Smooth muscle cell (in vitro differentiated cells): ENCODE measurements around the gene FOXE1. TPM values are rescaled to one million over a fixed set of nuclear protein-coding genes. Genes with fewer than 3 reads are reported as not detected.

Experiments used
- DNase-seq: peaks from one replicate; lab custom pipeline; 2025; ENCODE audit not compliant: unreplicated experiment; lab: John Stamatoyannopoulos, UW
- H2AFZ ChIP-seq: fragments of 200-600 bp; sonication (generic); 2 replicates; pipeline ENCODE4 v1.6.0; 2016; ENCODE audit warnings: antibody characterized with exemption, low read depth, mild to moderate bottlenecking
- H3F3A ChIP-seq: fragments of 200-600 bp; sonication (generic); 2 replicates; pipeline ENCODE4 v1.6.0; 2017; ENCODE audit warnings: antibody characterized with exemption, low read depth
- H3K27ac ChIP-seq: fragments of 200-600 bp; sonication (generic); 2 replicates; pipeline ENCODE4 v1.5.1; 2016; ENCODE audit warnings: low read depth, mild to moderate bottlenecking
- H3K27me3 ChIP-seq: fragments of 200-600 bp; sonication (generic); 2 replicates; pipeline ENCODE4 v1.6.1; 2016; ENCODE audit warnings: low read depth, mild to moderate bottlenecking
- H3K36me3 ChIP-seq: fragments of 200-600 bp; sonication (generic); 2 replicates; pipeline ENCODE4 v1.5.1; 2016; ENCODE audit warnings: low read depth
- H3K4me1 ChIP-seq: fragments of 200-600 bp; sonication (generic); 2 replicates; pipeline ENCODE4 v1.5.1; 2016; ENCODE audit warnings: low read depth
- H3K4me2 ChIP-seq: fragments of 200-600 bp; sonication (generic); 2 replicates; pipeline ENCODE4 v1.6.0; 2016; ENCODE audit warnings: mild to moderate bottlenecking
- H3K4me3 ChIP-seq: fragments of 200-600 bp; sonication (generic); 2 replicates; pipeline ENCODE4 v1.5.1; 2016; ENCODE audit warnings: mild to moderate bottlenecking
- H3K79me2 ChIP-seq: fragments of 200-600 bp; sonication (generic); 2 replicates; pipeline ENCODE4 v1.6.0; 2016; ENCODE audit warnings: low read depth, mild to moderate bottlenecking
- H3K9ac ChIP-seq: fragments of 200-600 bp; sonication (generic); 2 replicates; pipeline ENCODE4 v1.6.0; 2016; ENCODE audit warnings: low read depth
- H3K9me3 ChIP-seq: fragments of 200-600 bp; sonication (generic); replicated peaks from 2 replicates; pipeline ENCODE4 v1.5.1; 2016; ENCODE audit warnings: low read depth
- H4K20me1 ChIP-seq: fragments of 200-600 bp; sonication (generic); 2 replicates; pipeline ENCODE4 v1.6.0; 2016; ENCODE audit warnings: low read depth
- CTCF ChIP-seq: fragments of 200-600 bp; sonication (generic); IDR thresholded peaks from 2 replicates; pipeline ENCODE4 v1.5.1; 2017; ENCODE audit warnings: borderline replicate concordance, mild to moderate bottlenecking, antibody characterized with exemption; ENCODE audit not compliant: insufficient read depth, poor library complexity, severe bottlenecking
- WGBS: methylation state at CpG from one replicate; pipeline ENCODE4 v1.1.7; 2016; ENCODE audit warnings: low lambda C conversion rate; 5-methylcytosine and 5-hydroxymethylcytosine counted together
- polyA plus RNA-seq: library from polyadenylated mRNA; unstranded; fragments of >200 nt; fragmentation: Nextera tagmentation; extraction: Ambion mirVana; gene quantifications from 2 replicates; pipeline ENCODE4 v1.2.1, GENCODE V29; 2016
- total RNA-seq: library from RNA; depleted of rRNA; stranded (reverse); fragments of >200 nt; gene quantifications from 2 replicates; pipeline ENCODE4 v1.2.3, GENCODE V29; 2014

FOXE1 gene
- total and polyA plus RNA-seq, 2 experiments from 2014 or later: not detected

- no peak for TF ChIP-seq CTCF
- no peaks in the 10 kb centered on the region for H3K79me2 ChIP-seq
- no peaks in the 10 kb centered on the region for H4K20me1 ChIP-seq
- no peak overlapping the region for H3K27ac ChIP-seq
- no peak overlapping the region for H3K4me3 ChIP-seq
- no peaks in the 10 kb centered on the region for H3K4me1 ChIP-seq
- H3K4me2 ChIP-seq: no peak overlapping the region
- H3K36me3 ChIP-seq: no peaks in the 10 kb centered on the region
- H3K9ac ChIP-seq: no peak overlapping the region
- DNase-seq: no peak
- H3F3A ChIP-seq: no peaks in the 10 kb centered on the region
- no peaks in the 10 kb centered on the region for H3K9me3 ChIP-seq
- no peak overlapping the region for H2AFZ ChIP-seq
- peaks cover 47% of the 10 kb centered on the region for H3K27me3 ChIP-seq
These were observed 12.5 kb upstream of the FOXE1 start for GRCh38 chr9:97840521-97840920.

GRCh38 chr9:97842960-97843359 is 10.1 kb upstream of the FOXE1 start:
- no peak overlapping the region for H2AFZ ChIP-seq
- H3K27ac ChIP-seq: no peak overlapping the region
- no peak for TF ChIP-seq CTCF
- H3K9me3 ChIP-seq: no peaks in the 10 kb centered on the region
- peaks cover 63% of the 10 kb centered on the region for H3K27me3 ChIP-seq
- H4K20me1 ChIP-seq: no peaks in the 10 kb centered on the region
- H3F3A ChIP-seq: no peaks in the 10 kb centered on the region
- WGBS: 94% methylated on average over 2 of the region's 2 CpGs
- H3K79me2 ChIP-seq: no peaks in the 10 kb centered on the region
- no peaks in the 10 kb centered on the region for H3K36me3 ChIP-seq
- H3K4me1 ChIP-seq: no peaks in the 10 kb centered on the region
- H3K9ac ChIP-seq: no peak overlapping the region
- no peak overlapping the region for H3K4me3 ChIP-seq
- H3K4me2 ChIP-seq: no peak overlapping the region
- DNase-seq: no peak

GRCh38 chr9:97845130-97845529 is 7.9 kb upstream of the FOXE1 start:
- Histone ChIP-seq H3K9ac (no peak overlapping the region), H3F3A (no peaks in the 10 kb centered on the region), H3K79me2 (no peaks in the 10 kb centered on the region), H3K27me3 (peaks cover 85% of the 10 kb centered on the region), H3K9me3 (no peaks in the 10 kb centered on the region), H2AFZ (no peak overlapping the region), H3K36me3 (no peaks in the 10 kb centered on the region), H4K20me1 (no peaks in the 10 kb centered on the region), H3K4me1 (peaks cover 9% of the 10 kb centered on the region), H3K4me2 (no peak overlapping the region), H3K27ac (no peak overlapping the region), H3K4me3 (no peak overlapping the region)
- TF ChIP-seq CTCF: no peak
- no peak for DNase-seq
- 79% methylated on average over 2 of the region's 2 CpGs for WGBS

GRCh38 chr9:97845763-97846162 is 7.3 kb upstream of the FOXE1 start:
- Histone ChIP-seq H3K27me3 (peaks cover 87% of the 10 kb centered on the region), H2AFZ (no peak overlapping the region), H4K20me1 (no peaks in the 10 kb centered on the region), H3K27ac (no peak overlapping the region), H3K4me2 (no peak overlapping the region), H3K4me3 (no peak overlapping the region), H3K9ac (no peak overlapping the region), H3F3A (no peaks in the 10 kb centered on the region), H3K9me3 (no peaks in the 10 kb centered on the region), H3K79me2 (no peaks in the 10 kb centered on the region), H3K36me3 (no peaks in the 10 kb centered on the region), H3K4me1 (peaks cover 9% of the 10 kb centered on the region)
- no peak for TF ChIP-seq CTCF
- WGBS: 76% methylated on average over 2 of the region's 2 CpGs
- no peak for DNase-seq
